Activated T-cell treated with anti-CD3 and anti-CD28 coated beads for 48 hours (primary cell): Measurements from ENCODE around the gene CDC25A.
"Not testable (repeated sequence)": the region's sequence is repeated elsewhere in the genome, so short reads cannot be mapped to it uniquely, and the experiment has no call there.

Experiments used
- DNase-seq: peaks from one replicate; pipeline ENCODE4 v3.0.0-alpha.2; 2020; ENCODE audit warnings: low read depth

CDC25A gene

DNA sequence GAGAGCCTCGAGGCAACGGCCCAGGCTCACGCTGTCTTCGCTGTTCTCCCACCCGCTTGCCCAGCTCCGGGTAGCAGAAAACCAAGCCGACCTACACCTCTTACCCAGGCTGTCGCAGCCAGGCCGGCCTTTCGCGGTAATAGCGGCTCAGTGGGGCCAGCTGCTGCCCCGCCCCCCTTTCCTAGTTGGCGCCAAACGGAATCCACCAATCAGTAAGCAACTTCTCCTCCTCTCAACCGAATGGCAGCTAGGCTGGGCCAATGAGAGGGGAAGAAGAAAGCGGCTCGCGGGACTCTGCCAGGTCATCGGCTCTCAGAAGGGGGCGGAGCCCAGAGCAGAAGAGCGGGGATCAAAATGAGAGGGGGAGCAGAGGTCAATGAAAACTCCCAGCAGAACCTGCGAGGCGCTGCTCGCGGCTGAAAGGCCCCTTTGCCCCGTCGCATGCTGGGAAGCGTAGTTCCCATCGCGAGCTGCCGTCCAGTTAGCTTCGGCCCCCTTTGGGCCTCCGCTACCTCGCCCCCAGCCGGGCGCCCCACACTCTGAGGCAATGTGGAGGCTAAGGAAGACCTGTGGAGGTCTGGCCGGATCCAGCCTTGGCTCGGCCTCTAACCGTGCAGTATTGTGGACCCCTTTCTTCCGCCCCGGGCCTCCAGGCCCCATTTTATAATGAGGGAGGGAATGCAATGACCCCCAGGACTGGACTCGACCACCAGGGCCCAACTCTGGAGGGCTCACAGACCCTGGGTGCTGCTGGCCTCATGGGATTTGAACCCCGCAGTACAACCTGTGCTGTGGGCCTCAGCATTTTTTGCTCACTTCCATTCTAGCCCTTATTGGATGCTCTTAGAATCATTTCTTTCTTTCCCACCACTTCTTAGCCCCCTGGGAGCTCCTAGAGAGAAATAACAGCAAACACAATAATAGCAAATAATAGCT, at the start of gene CDC25A:
Gene CDC25A, minus strand, starts transcription at position 152 of the 936 bp plus-strand sequence. CDS start 470 bp downstream, outside the sequence.
- peak; percentile 91 for DNase-seq

DNA sequence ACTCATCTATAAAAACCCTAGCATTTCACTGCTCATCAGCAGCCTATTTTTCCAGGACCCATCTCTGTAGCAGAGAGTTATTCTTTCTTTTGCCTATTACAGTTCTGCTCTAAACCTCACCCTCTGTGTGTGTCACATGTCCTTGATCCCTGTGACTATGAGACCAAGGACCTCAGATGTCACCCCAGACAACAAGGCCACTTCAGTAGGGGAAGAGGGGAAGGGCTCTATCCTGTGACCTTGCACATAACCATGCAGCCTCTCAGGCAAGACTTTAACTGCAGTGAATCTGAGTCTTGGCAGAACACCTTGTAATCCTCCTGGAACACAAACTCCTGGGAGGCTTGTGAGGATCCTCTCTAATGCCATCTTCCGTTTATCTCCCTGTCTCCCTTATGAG, 48.3 kb upstream of the CDC25A start:
- DNase-seq = no peak

DNA sequence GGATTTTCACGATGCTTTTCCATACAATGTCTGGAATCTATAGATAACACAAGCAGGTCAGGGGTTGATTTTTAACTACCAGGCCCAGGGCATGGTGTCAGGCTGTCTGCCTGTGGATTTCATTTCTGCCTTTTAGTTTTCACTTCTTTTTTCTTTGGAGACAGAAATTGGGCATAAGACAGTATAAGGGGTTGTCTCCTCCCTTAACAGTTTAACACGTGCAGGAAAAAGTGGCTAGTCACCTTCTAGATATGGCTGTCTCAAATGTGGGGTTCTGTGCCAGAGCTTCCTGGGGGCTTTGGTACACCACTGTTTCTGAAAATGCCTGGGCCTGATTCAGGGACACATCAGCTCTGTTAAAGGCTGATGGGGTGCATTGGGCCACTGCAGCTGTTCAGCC, 45.3 kb upstream of the CDC25A start:
- no peak for DNase-seq

- peak; percentile 52 for DNase-seq
These were observed 44.5 kb upstream of the CDC25A start for GRCh38 chr3:48232734-48233133.

GRCh38 chr3:48232232-48232631, 44.0 kb upstream of the CDC25A start:
- no peak for DNase-seq

DNA sequence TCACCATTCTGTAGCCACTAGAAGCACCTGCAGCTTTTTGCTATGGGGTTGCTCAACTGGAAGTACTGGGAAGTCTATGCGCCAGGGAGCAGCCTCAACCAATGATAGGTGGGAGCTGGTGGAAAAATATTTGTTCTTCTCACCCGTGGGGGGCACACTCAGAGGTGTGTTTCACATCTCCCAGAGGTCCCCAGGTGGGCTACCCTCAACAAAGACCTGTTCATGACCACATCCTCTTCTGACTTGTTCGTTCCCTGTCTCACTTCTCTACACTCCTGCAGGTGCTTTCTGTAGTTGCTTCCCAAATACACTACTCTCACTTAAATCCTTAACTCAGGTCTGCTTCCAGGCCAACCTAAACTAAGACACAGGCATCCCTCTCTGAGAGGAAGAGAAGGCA, 38.7 kb upstream of the CDC25A start:
- no peak for DNase-seq

- DNase-seq = no peak
These were observed 37.4 kb upstream of the CDC25A start for GRCh38 chr3:48225587-48225986.

- no peak for DNase-seq
These were observed 34.6 kb upstream of the CDC25A start, which contains the start of gene CAMP for GRCh38 chr3:48222616-48223513. TSS of gene CAMP (plus strand) at chr3:48223495. CDS start at chr3:48223512, 17 bp downstream.

DNA sequence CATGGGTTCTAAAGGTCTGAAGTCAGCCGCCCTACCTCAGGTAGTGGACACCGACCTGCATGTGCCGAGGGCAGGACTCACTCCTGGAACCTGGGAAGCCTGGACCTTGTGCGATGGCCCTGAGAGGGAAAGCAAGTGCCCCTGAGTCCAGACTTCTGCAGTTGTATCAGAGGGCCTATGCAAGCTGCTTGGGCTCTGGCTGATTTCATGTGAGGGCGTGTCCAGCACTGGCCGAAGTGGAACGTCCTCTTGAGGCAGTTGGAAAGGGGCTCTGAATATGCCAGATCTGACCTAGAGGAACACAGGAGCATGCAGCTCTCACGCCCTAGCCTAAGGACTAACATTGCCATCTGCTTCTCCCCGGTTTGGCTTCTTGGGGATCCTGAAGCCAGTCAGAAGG, 32.5 kb upstream of the CDC25A start:
- no peak for DNase-seq

- DNase-seq = no peak
These were observed 31.3 kb upstream of the CDC25A start for GRCh38 chr3:48219543-48219942.

GRCh38 chr3:48218537-48218936, 30.3 kb upstream of the CDC25A start:
- no peak for DNase-seq

- no peak for DNase-seq
These were observed 29.2 kb upstream of the CDC25A start for GRCh38 chr3:48217449-48217848.

- DNase-seq = no peak
These were observed 27.7 kb upstream of the CDC25A start for GRCh38 chr3:48215876-48216275.

DNA sequence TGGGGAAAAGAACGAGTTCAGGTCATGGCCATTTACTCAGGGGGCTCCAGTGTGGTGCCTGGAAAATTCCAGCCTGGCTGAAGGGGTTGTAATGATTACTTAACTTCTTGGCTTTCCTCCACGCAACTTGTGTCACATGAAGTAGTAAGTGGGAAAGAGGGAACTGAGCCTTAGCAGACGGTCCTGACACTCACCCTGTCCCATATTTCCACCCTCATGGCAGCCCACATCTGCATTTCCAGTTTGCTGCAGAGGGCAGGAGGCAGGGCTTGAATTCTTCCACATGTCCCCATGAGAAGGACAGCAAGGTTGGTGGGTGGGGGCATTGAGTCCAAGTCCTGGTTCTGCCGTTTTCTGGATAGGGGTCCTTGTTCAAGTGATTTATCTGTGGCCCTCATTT, 27.2 kb upstream of the CDC25A start:
- DNase-seq = no peak

- no peak for DNase-seq
These were observed 26.8 kb upstream of the CDC25A start for GRCh38 chr3:48215019-48215418.

GRCh38 chr3:48214225-48214624, 26.0 kb upstream of the CDC25A start:
- DNase-seq = no peak

DNA sequence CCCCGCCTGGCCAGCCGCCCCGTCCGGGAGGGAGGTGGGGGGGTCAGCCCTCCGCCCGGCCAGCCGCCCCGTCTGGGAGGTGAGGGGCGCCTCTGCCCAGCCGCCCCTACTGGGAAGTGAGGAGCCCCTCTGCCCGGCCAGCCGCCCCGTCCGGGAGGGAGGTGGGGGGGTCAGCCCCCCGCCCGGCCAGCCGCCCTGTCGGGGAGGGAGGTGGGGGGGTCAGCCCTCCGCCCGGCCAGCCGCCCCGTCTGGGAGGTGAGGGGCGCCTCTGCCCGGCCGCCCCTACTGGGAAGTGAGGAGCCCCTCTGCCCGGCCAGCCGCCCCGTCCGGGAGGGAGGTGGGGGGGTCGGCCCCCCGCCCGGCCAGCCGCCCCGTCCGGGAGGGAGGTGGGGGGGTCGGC, 23.6 kb upstream of the CDC25A start:
- DNase-seq = not testable (repeated sequence)

DNA sequence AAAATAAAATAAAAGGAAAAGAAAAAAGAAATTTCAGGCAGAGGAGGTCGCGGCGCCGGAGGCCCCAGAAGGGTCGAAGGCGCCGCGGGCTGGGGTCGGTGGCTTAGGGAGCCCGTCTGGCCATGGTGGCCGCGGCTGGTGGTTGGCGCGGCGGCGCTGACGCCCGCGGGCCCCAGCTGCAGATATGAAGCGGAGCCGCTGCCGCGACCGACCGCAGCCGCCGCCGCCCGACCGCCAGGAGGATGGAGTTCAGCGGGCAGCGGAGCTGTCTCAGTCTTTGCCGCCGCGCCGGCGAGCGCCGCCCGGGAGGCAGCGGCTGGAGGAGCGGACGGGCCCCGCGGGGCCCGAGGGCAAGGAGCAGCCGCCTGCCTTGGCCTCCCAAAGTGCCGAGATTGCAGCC, 22.3 kb upstream of the CDC25A start:
- DNase-seq = not testable (repeated sequence)

- DNase-seq = no peak
These were observed 21.2 kb upstream of the CDC25A start for GRCh38 chr3:48209445-48209844.

DNA sequence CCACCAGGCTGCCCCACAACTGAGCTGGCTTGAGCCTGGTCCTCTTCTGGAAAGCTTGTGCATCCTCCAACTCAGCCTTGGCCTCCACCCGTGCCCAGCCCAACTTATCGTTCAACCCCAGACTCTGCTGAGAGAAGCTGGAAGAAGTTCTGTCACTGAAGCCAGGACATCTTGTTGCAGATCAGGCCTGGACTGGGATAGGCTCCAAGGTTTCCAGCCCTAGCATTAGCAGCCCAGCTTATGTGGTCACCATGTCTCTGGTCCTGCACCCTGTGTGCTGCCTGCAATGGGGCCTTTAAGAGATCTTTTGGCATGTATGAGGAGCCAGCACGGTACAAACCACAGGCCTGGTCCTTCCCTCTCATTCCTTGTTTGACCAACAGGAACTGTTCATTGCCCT, 19.9 kb upstream of the CDC25A start:
- no peak for DNase-seq

- DNase-seq = no peak
These were observed 14.4 kb upstream of the CDC25A start for GRCh38 chr3:48202632-48203031.

DNA sequence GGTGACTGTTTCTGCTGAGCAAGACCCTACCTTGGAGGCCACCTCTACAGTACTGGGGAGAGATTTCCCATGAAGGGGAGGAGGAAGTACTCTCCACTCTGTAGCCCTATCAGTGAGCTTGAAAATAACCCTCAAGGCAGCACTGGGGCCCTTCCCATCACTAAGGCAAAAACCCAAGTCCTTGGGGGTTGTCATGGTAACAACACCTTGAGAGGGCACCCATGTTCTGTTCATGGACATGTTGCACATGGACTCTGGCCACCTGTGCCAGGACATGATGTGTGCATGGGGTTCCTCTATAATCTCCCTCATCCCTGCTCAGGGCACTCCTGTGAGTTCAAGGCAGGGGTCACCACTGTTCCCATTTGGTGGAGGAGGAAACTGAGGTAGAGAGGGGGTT, 10.9 kb upstream of the CDC25A start:
- no peak for DNase-seq

- DNase-seq = no peak
These were observed 8.4 kb upstream of the CDC25A start for GRCh38 chr3:48196611-48197010.
